WTC11 (cell line): ENCODE results near the gene ANKFN1. TPM values are rescaled to one million over a fixed set of nuclear protein-coding genes. Genes with fewer than 3 reads are reported as not detected.

ENCODE experiments used
- ATAC-seq: fragments of 200-7000 bp; cut with Tn5 transposase; 2 replicates; pipeline ENCODE4 v1.10.0; 2021; ENCODE audit warnings: mild to moderate bottlenecking, moderate library complexity
- CTCF ChIA-PET: fragments of 300-600 bp; sonication (Branson Sonifier 250); formaldehyde crosslinking; loops from one replicate; lab custom pipeline; 2021; ENCODE audit warnings: antibody characterized with exemption; lab: Charles Lee
- POLR2A ChIA-PET: fragments of 350-600 bp; sonication (Branson Sonifier 250); formaldehyde crosslinking; loops from one replicate; lab custom pipeline; 2021; ENCODE audit warnings: antibody characterized with exemption; lab: Charles Lee
- DNase-seq: peaks from one replicate; pipeline ENCODE4 v3.0.0; 2021; ENCODE audit warnings: low spot score
- H3K27ac Mint-ChIP-seq: 2 replicates; pipeline ENCODE4 v1.8.0; 2021; ENCODE audit warnings: mixed read lengths
- H3K27me3 Mint-ChIP-seq: 2 replicates; pipeline ENCODE4 v1.8.0; 2021; ENCODE audit warnings: low read depth, mild to moderate bottlenecking, moderate library complexity, mixed read lengths
- H3K36me3 Mint-ChIP-seq: 2 replicates; pipeline ENCODE4 v1.8.0; 2021; ENCODE audit warnings: mixed read lengths
- H3K4me1 Mint-ChIP-seq: 2 replicates; pipeline ENCODE4 v1.8.0; 2022; ENCODE audit warnings: mixed read lengths
- H3K4me3 Mint-ChIP-seq: 2 replicates; pipeline ENCODE4 v1.8.0; 2021; ENCODE audit warnings: mild to moderate bottlenecking, moderate library complexity, mixed read lengths
- H3K9me3 Mint-ChIP-seq: 2 replicates; pipeline ENCODE4 v1.8.0; 2021; ENCODE audit warnings: mixed read lengths
- ATF1 ChIP-seq: sonication (generic); formaldehyde crosslinking; IDR thresholded peaks from 2 replicates; pipeline ENCODE4 v1.8.1; 2023; ENCODE audit warnings: mild to moderate bottlenecking, moderate library complexity, missing genetic modification reagents
- CREB1 ChIP-seq: sonication (generic); formaldehyde crosslinking; IDR thresholded peaks from 2 replicates; pipeline ENCODE4 v1.8.0; 2023; ENCODE audit warnings: mild to moderate bottlenecking, missing genetic modification reagents
- FOXJ3 ChIP-seq: sonication (generic); formaldehyde crosslinking; IDR thresholded peaks from 2 replicates; pipeline ENCODE4 v1.9.0; 2021; ENCODE audit warnings: missing genetic modification reagents, mild to moderate bottlenecking, borderline replicate concordance
- FOXP1 ChIP-seq: sonication (generic); formaldehyde crosslinking; IDR thresholded peaks from 2 replicates; pipeline ENCODE4 v1.8.0; 2022; ENCODE audit warnings: missing genetic modification reagents, mild to moderate bottlenecking, moderate library complexity, borderline replicate concordance
- GABPB1 ChIP-seq: sonication (generic); formaldehyde crosslinking; IDR thresholded peaks from 2 replicates; pipeline ENCODE4 v1.8.1; 2023; ENCODE audit warnings: mild to moderate bottlenecking, missing genetic modification reagents
- GTF2I ChIP-seq: fragments of 250-450 bp; sonication (Bioruptor Pico); conservative IDR thresholded peaks from 2 replicates; pipeline ENCODE4 v1.4.0; 2021; ENCODE audit warnings: mild to moderate bottlenecking
- JUN ChIP-seq: sonication (generic); formaldehyde crosslinking; IDR thresholded peaks from 2 replicates; pipeline ENCODE4 v1.8.0; 2023; ENCODE audit warnings: mild to moderate bottlenecking, missing genetic modification reagents
- KAT7 ChIP-seq: sonication (generic); formaldehyde crosslinking; IDR thresholded peaks from 2 replicates; pipeline ENCODE4 v1.8.1; 2023; ENCODE audit warnings: missing genetic modification reagents, mild to moderate bottlenecking, borderline replicate concordance
- MXD4 ChIP-seq: fragments of 250-450 bp; sonication (Bioruptor Pico); IDR thresholded peaks from 2 replicates; pipeline ENCODE4 v1.8.0; 2021; ENCODE audit warnings: mild to moderate bottlenecking, moderate library complexity, borderline replicate concordance
- NR3C1 ChIP-seq: sonication (generic); formaldehyde crosslinking; conservative IDR thresholded peaks from 2 replicates; pipeline ENCODE4 v1.8.1; 2023; ENCODE audit warnings: low read depth, mild to moderate bottlenecking, missing genetic modification reagents
- OVOL2 ChIP-seq: fragments of 250-450 bp; sonication (Bioruptor Pico); IDR thresholded peaks from 2 replicates; pipeline ENCODE4 v1.9.0; 2021; ENCODE audit warnings: mild to moderate bottlenecking, borderline replicate concordance
- ZNF121 ChIP-seq: sonication (generic); formaldehyde crosslinking; IDR thresholded peaks from 2 replicates; pipeline ENCODE4 v1.8.0; 2023; ENCODE audit warnings: missing genetic modification reagents
- ZNF317 ChIP-seq: sonication (generic); formaldehyde crosslinking; IDR thresholded peaks from 2 replicates; pipeline ENCODE4 v1.8.1; 2023; ENCODE audit warnings: low read depth, mild to moderate bottlenecking, moderate library complexity, missing genetic modification reagents, borderline replicate concordance
- ZNF396 ChIP-seq: fragments of 250-450 bp; sonication (Bioruptor Pico); IDR thresholded peaks from 2 replicates; pipeline ENCODE4 v1.8.0; 2021; ENCODE audit warnings: mild to moderate bottlenecking, moderate library complexity, borderline replicate concordance
- ZNF416 ChIP-seq: fragments of 250-450 bp; sonication (Bioruptor Pico); IDR thresholded peaks from 2 replicates; pipeline ENCODE4 v1.9.0; 2021; ENCODE audit warnings: mild to moderate bottlenecking, inconsistent platforms
- ZNF671 ChIP-seq: fragments of 250-450 bp; sonication (Bioruptor Pico); IDR thresholded peaks from 2 replicates; pipeline ENCODE4 v1.8.0; 2021; ENCODE audit warnings: mild to moderate bottlenecking
- total RNA-seq: library from RNA; stranded (reverse); gene quantifications from 3 replicates; pipeline ENCODE4 v1.2.3, GENCODE V29; 2021
- TF ChIP-seq, protein P1 (sequence below): sonication (generic); formaldehyde crosslinking; IDR thresholded peaks from 2 replicates; pipeline ENCODE4 v1.8.0; 2022; ENCODE audit warnings: mild to moderate bottlenecking, missing genetic modification reagents
- TF ChIP-seq, protein P2 (sequence below): sonication (generic); formaldehyde crosslinking; IDR thresholded peaks from 2 replicates; pipeline ENCODE4 v1.8.1; 2023; ENCODE audit warnings: mild to moderate bottlenecking, missing genetic modification reagents, moderate library complexity
- TF ChIP-seq, protein P3 (sequence below): fragments of 250-450 bp; sonication (Bioruptor Pico); IDR thresholded peaks from 2 replicates; pipeline ENCODE4 v1.9.0; 2021; ENCODE audit warnings: mild to moderate bottlenecking, borderline replicate concordance
- TF ChIP-seq, protein P4 (sequence below): fragments of 250-450 bp; sonication (Bioruptor Pico); conservative IDR thresholded peaks from 2 replicates; pipeline ENCODE4 v1.9.0; 2021; ENCODE audit warnings: mild to moderate bottlenecking
- TF ChIP-seq, protein P5 (sequence below): sonication (generic); formaldehyde crosslinking; IDR thresholded peaks from 2 replicates; pipeline ENCODE4 v1.8.1; 2022; ENCODE audit warnings: mild to moderate bottlenecking, moderate library complexity, missing genetic modification reagents
- TF ChIP-seq, protein P6 (sequence below): fragments of 250-450 bp; sonication (Bioruptor Pico); IDR thresholded peaks from 2 replicates; pipeline ENCODE4 v1.9.0; 2021; ENCODE audit warnings: mild to moderate bottlenecking

ANKFN1 gene
- total RNA-seq, 1 experiment from 2014 or later: 0.24 TPM

DNA sequence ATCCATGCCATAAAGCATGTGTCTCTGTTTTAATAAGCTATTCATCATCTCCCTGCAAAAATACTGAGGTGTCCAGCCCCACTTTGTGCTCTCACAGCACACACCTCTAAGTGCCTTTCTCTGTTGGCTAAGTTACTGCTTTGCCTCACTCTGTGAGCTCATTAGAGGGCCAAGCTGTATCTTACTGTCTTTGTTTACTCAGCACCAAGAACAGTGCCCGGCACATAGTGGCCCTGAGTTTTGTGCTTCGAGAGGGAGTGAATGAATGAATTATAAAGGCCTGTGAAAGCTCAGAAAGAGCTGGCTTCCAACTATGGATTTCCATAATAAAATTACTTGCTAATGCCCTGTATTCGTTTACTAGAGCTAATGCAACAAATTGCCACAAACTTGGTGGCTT is 390.0 kb downstream of the ANKFN1 start:
- Mint-ChIP-seq H3K9me3 (peaks cover 25% of the 10 kb centered on the region), H3K27ac (no peak overlapping the region), H3K4me3 (no peak overlapping the region), H3K27me3 (no peaks in the 10 kb centered on the region), H3K4me1 (peaks cover 13% of the 10 kb centered on the region), H3K36me3 (0 out of 2 replicates have a peak, but pooled peaks cover 2% of the 10 kb centered on the region)
- DNase-seq (no peak), ATAC-seq (no peak)
- CTCF ChIA-PET: interaction anchor here (0.7 to 1.3 kb wide), 3 partner anchors 44 to 172 kb away, joined by 3 to 9 read pairs (median 4); no protein-coding TSS in a partner anchor
- POLR2A ChIA-PET: no interaction called here
- TF ChIP-seq, protein P1, sequence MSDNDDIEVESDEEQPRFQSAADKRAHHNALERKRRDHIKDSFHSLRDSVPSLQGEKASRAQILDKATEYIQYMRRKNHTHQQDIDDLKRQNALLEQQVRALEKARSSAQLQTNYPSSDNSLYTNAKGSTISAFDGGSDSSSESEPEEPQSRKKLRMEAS (CRISPR knock-in tag): no peak
- no peak for TF ChIP-seq ATF1 (CRISPR knock-in tag)
- no peak for TF ChIP-seq ZNF317 (CRISPR knock-in tag)
- TF ChIP-seq CREB1 (CRISPR knock-in tag): no peak
- TF ChIP-seq FOXJ3 (CRISPR knock-in tag): no peak
- no peak for TF ChIP-seq ZNF671 (CRISPR knock-in tag)
- no peak for TF ChIP-seq ZNF121 (CRISPR knock-in tag)
- TF ChIP-seq, protein P2, sequence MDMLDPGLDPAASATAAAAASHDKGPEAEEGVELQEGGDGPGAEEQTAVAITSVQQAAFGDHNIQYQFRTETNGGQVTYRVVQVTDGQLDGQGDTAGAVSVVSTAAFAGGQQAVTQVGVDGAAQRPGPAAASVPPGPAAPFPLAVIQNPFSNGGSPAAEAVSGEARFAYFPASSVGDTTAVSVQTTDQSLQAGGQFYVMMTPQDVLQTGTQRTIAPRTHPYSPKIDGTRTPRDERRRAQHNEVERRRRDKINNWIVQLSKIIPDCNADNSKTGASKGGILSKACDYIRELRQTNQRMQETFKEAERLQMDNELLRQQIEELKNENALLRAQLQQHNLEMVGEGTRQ (CRISPR knock-in tag): no peak
- TF ChIP-seq, protein P3, sequence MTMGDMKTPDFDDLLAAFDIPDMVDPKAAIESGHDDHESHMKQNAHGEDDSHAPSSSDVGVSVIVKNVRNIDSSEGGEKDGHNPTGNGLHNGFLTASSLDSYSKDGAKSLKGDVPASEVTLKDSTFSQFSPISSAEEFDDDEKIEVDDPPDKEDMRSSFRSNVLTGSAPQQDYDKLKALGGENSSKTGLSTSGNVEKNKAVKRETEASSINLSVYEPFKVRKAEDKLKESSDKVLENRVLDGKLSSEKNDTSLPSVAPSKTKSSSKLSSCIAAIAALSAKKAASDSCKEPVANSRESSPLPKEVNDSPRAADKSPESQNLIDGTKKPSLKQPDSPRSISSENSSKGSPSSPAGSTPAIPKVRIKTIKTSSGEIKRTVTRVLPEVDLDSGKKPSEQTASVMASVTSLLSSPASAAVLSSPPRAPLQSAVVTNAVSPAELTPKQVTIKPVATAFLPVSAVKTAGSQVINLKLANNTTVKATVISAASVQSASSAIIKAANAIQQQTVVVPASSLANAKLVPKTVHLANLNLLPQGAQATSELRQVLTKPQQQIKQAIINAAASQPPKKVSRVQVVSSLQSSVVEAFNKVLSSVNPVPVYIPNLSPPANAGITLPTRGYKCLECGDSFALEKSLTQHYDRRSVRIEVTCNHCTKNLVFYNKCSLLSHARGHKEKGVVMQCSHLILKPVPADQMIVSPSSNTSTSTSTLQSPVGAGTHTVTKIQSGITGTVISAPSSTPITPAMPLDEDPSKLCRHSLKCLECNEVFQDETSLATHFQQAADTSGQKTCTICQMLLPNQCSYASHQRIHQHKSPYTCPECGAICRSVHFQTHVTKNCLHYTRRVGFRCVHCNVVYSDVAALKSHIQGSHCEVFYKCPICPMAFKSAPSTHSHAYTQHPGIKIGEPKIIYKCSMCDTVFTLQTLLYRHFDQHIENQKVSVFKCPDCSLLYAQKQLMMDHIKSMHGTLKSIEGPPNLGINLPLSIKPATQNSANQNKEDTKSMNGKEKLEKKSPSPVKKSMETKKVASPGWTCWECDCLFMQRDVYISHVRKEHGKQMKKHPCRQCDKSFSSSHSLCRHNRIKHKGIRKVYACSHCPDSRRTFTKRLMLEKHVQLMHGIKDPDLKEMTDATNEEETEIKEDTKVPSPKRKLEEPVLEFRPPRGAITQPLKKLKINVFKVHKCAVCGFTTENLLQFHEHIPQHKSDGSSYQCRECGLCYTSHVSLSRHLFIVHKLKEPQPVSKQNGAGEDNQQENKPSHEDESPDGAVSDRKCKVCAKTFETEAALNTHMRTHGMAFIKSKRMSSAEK (CRISPR knock-in tag): no peak
- no peak for TF ChIP-seq NR3C1 (CRISPR knock-in tag)
- TF ChIP-seq, protein P4, sequence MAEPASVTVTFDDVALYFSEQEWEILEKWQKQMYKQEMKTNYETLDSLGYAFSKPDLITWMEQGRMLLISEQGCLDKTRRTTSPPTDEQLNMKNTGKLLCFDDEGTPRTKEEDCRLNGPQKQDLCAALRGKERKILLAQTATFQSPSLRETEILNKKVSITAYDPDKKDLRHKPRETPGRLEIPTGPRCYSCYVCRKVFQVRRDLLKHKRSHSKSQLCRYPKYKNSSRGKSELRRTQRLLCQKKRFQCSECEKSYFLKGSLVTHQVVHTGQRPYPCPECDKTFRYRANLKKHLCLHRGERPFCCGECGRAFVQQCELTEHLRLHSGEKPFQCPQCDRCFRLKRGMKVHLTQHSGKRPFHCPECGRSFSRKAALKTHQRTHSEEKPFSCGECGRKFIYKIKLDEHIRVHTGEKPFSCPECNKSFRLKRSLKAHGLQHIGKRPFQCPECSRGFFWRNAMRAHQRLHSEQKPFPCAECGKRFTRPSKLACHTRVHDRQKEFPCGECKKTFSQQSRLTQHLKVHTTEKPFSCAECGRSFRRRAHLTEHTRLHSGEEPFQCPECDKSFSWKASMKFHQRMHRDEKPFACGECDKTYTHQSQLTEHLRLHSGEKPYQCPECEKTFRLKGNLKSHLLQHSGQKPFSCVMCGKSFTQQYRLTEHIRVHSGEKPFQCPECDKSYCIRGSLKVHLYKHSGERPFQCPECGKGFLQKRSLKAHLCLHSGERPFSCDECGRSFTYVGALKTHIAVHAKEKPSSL (CRISPR knock-in tag): no peak
- TF ChIP-seq FOXP1 (CRISPR knock-in tag): no peak
- TF ChIP-seq GABPB1: no peak

DNA sequence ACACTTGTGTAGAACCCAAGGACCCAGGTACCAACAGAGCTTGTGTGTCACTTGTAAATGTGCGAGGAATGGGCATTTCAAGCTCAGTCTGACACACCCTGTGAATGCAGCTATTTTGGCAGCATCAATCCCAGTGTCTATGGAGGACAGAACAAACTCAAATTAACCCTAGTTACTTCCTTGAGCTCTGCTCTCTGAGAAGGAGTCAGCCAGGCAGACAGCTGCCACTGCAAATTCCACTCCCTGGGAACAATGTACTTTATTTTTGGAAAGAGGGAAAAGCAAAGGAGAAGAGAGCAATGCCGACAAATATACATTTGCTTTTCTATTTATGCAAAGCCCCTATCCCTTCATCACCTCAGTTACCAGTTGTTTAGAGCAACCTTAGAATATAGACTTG is 391.8 kb downstream of the ANKFN1 start:
- ATAC-seq (no peak), DNase-seq (no peak)
- ChIA-PET POLR2A (no interaction called here), CTCF (interaction anchor here (0.9 to 1.4 kb wide), 4 partner anchors 45 to 225 kb away, joined by 3 to 8 read pairs (median 4); no protein-coding TSS in a partner anchor)
- Mint-ChIP-seq H3K27ac (no peak overlapping the region), H3K4me3 (no peak overlapping the region), H3K36me3 (0 out of 2 replicates have a peak, but pooled peaks cover 2% of the 10 kb centered on the region), H3K4me1 (peaks cover 13% of the 10 kb centered on the region), H3K9me3 (peaks cover 30% of the 10 kb centered on the region), H3K27me3 (no peaks in the 10 kb centered on the region)
- TF ChIP-seq GTF2I (CRISPR knock-in tag) (no peak), OVOL2 (no peak), ZNF396 (CRISPR knock-in tag) (no peak), KAT7 (CRISPR knock-in tag) (no peak), JUN (CRISPR knock-in tag) (no peak), MXD4 (CRISPR knock-in tag) (no peak), ZNF416 (CRISPR knock-in tag) (no peak), FOXP1 (CRISPR knock-in tag) (no peak)
- TF ChIP-seq, protein P1 (CRISPR knock-in tag): no peak
- TF ChIP-seq, protein P5, sequence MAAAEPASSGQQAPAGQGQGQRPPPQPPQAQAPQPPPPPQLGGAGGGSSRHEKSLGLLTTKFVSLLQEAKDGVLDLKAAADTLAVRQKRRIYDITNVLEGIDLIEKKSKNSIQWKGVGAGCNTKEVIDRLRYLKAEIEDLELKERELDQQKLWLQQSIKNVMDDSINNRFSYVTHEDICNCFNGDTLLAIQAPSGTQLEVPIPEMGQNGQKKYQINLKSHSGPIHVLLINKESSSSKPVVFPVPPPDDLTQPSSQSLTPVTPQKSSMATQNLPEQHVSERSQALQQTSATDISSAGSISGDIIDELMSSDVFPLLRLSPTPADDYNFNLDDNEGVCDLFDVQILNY (CRISPR knock-in tag): no peak
- TF ChIP-seq, protein P6, sequence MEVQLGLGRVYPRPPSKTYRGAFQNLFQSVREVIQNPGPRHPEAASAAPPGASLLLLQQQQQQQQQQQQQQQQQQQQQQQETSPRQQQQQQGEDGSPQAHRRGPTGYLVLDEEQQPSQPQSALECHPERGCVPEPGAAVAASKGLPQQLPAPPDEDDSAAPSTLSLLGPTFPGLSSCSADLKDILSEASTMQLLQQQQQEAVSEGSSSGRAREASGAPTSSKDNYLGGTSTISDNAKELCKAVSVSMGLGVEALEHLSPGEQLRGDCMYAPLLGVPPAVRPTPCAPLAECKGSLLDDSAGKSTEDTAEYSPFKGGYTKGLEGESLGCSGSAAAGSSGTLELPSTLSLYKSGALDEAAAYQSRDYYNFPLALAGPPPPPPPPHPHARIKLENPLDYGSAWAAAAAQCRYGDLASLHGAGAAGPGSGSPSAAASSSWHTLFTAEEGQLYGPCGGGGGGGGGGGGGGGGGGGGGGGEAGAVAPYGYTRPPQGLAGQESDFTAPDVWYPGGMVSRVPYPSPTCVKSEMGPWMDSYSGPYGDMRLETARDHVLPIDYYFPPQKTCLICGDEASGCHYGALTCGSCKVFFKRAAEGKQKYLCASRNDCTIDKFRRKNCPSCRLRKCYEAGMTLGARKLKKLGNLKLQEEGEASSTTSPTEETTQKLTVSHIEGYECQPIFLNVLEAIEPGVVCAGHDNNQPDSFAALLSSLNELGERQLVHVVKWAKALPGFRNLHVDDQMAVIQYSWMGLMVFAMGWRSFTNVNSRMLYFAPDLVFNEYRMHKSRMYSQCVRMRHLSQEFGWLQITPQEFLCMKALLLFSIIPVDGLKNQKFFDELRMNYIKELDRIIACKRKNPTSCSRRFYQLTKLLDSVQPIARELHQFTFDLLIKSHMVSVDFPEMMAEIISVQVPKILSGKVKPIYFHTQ (CRISPR knock-in tag): no peak
